ENCODE measurements around the gene PARD3.
"Not testable (repeated sequence)": the region's sequence is repeated elsewhere in the genome, so short reads cannot be mapped to it uniquely, and the experiment has no call there.

The PARD3 gene

GRCh38 chr10:34797155-34797554 is 17.9 kb downstream of the PARD3 start:
- no peak for DNase-seq (ENCODE audit: low read depth in 2 of 2)

GRCh38 chr10:34796133-34796532 is 19.0 kb downstream of the PARD3 start:
- DNase-seq (ENCODE audit: low read depth in 2 of 2), result no peak

GRCh38 chr10:34795334-34795733 is 19.8 kb downstream of the PARD3 start:
- DNase-seq (ENCODE audit: low read depth in 2 of 2), result no peak

GRCh38 chr10:34794835-34795234 is 20.3 kb downstream of the PARD3 start:
- DNase-seq (ENCODE audit: low read depth in 2 of 2), result no peak

GRCh38 chr10:34793581-34793980 is 21.5 kb downstream of the PARD3 start:
- DNase-seq (ENCODE audit: low read depth in 2 of 2), result not testable (repeated sequence)

- DNase-seq (ENCODE audit: low read depth in 2 of 2), result no peak
Measured at GRCh38 chr10:34792881-34793280, 22.2 kb downstream of the PARD3 start.

- DNase-seq (ENCODE audit: low read depth in 2 of 2), result no peak
Measured at GRCh38 chr10:34791947-34792346, 23.1 kb downstream of the PARD3 start.

- no peak for DNase-seq (ENCODE audit: low read depth in 2 of 2)
Measured at GRCh38 chr10:34791228-34791627, 23.9 kb downstream of the PARD3 start.

GRCh38 chr10:34789966-34790506 is 25.1 kb downstream of the PARD3 start:
- no peak for DNase-seq (ENCODE audit: low read depth in 2 of 2)

GRCh38 chr10:34786464-34786863 is 28.6 kb downstream of the PARD3 start:
- DNase-seq (ENCODE audit: low read depth in 2 of 2), result no peak

GRCh38 chr10:34781711-34782110 is 33.4 kb downstream of the PARD3 start:
- DNase-seq (ENCODE audit: low read depth in 2 of 2), result no peak

- peak in 1 of 2 experiments; percentile 20 for DNase-seq (ENCODE audit: low read depth in 2 of 2)
Measured at GRCh38 chr10:34780818-34781380, 34.2 kb downstream of the PARD3 start.

GRCh38 chr10:34778237-34778636 is 36.9 kb downstream of the PARD3 start:
- no peak for DNase-seq (ENCODE audit: low read depth in 2 of 2)

GRCh38 chr10:34776090-34776690 is 38.9 kb downstream of the PARD3 start:
- DNase-seq (ENCODE audit: low read depth in 2 of 2), result no peak

GRCh38 chr10:34775044-34775637 is 40.0 kb downstream of the PARD3 start:
- DNase-seq (ENCODE audit: low read depth in 2 of 2), result no peak

- no peak for DNase-seq (ENCODE audit: low read depth in 2 of 2)
Measured at GRCh38 chr10:34773636-34774630, 41.2 kb downstream of the PARD3 start.

- no peak for DNase-seq (ENCODE audit: low read depth in 2 of 2)
Measured at GRCh38 chr10:34771525-34771924, 43.6 kb downstream of the PARD3 start.

- no peak for DNase-seq (ENCODE audit: low read depth in 2 of 2)
Measured at GRCh38 chr10:34771106-34771505, 44.0 kb downstream of the PARD3 start.

GRCh38 chr10:34769899-34770298 is 45.2 kb downstream of the PARD3 start:
- no peak for DNase-seq (ENCODE audit: low read depth in 2 of 2)

- no peak for DNase-seq (ENCODE audit: low read depth in 2 of 2)
Measured at GRCh38 chr10:34768972-34769330, 46.1 kb downstream of the PARD3 start.

- no peak for DNase-seq (ENCODE audit: low read depth in 2 of 2)
Measured at GRCh38 chr10:34768261-34768971, 46.7 kb downstream of the PARD3 start.

All from fibroblast of skin of left biceps (primary cell).